K562 (cell line): ENCODE data around the gene DLG3.

Experiments
- POLR2A ChIP-seq: fragments of 450-650 bp; conservative IDR thresholded peaks from 2 replicates; pipeline ENCODE4 v1.6.1; 2016
- SP1 ChIP-seq: sonication (generic); formaldehyde crosslinking; IDR thresholded peaks from 2 replicates; pipeline ENCODE4 v1.8.1; 2022; ENCODE audit warnings: mild to moderate bottlenecking, missing genetic modification reagents
- TEAD4 ChIP-seq, 2 experiments: sonication (generic) in 1 of 2; formaldehyde crosslinking in 1 of 2; IDR thresholded peaks; 2 replicates each; pipeline versions ENCODE4 v1.6.1 to v1.8.0; 2012 to 2022; ENCODE audit warnings: borderline replicate concordance in 1 of 2, inconsistent platforms in 1 of 2, low read length in 1 of 2, mild to moderate bottlenecking in 1 of 2, missing genetic modification reagents in 1 of 2
- ZBTB17 ChIP-seq: fragments of 450-650 bp; formaldehyde crosslinking; IDR thresholded peaks from 2 replicates; pipeline ENCODE4 v1.4.0; 2020; ENCODE audit warnings: mild to moderate bottlenecking
- TF ChIP-seq, protein P1 (sequence below), 2 experiments: fragments of 450-650 bp in 1 of 2; sonication (generic) in 1 of 2; formaldehyde crosslinking; conservative IDR thresholded peaks; 2 replicates each; pipeline versions ENCODE4 v1.4.0 to v1.8.1; 2020 to 2022; ENCODE audit warnings: mild to moderate bottlenecking in 1 of 2, missing genetic modification reagents in 1 of 2
- TF ChIP-seq, protein P2 (sequence below), 2 experiments: fragments of 450-650 bp in 1 of 2; sonication (generic) in 1 of 2; formaldehyde crosslinking in 1 of 2; IDR thresholded peaks in 1 of 2; conservative IDR thresholded peaks in 1 of 2; 2 replicates each; pipeline versions ENCODE4 v1.6.1 to v1.8.1; 2016 to 2023; ENCODE audit warnings: mild to moderate bottlenecking in 2 of 2, moderate library complexity in 2 of 2, inconsistent platforms in 1 of 2, missing genetic modification reagents in 1 of 2
- TF ChIP-seq, protein P3 (sequence below), 3 experiments: IDR thresholded peaks in 2 of 3; conservative IDR thresholded peaks in 1 of 3; 2 replicates each; pipeline ENCODE4 v1.5.1; 2011 to 2012; ENCODE audit warnings: low read length in 3 of 3, mild to moderate bottlenecking in 3 of 3, control low read depth in 2 of 3, improper control_type of control experiment in 1 of 3, inconsistent platforms in 1 of 3, low read depth in 1 of 3, mixed read lengths in 1 of 3, moderate library complexity in 1 of 3; ENCODE audit not compliant: insufficient read depth in 2 of 3

- TF ChIP-seq TEAD4 (IDR thresholded peaks at IDR 0.05; ENCODE audit: low read length) (no peak), TEAD4 (CRISPR knock-in tag; IDR thresholded peaks at IDR 0.05; ENCODE audit: borderline replicate concordance) (no peak), ZBTB17 (CRISPR knock-in tag) (no peak), SP1 (CRISPR knock-in tag) (no peak), POLR2A (no peak)
- TF ChIP-seq, protein P1, sequence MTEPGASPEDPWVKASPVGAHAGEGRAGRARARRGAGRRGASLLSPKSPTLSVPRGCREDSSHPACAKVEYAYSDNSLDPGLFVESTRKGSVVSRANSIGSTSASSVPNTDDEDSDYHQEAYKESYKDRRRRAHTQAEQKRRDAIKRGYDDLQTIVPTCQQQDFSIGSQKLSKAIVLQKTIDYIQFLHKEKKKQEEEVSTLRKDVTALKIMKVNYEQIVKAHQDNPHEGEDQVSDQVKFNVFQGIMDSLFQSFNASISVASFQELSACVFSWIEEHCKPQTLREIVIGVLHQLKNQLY (CRISPR knock-in tag; conservative IDR thresholded peaks at IDR 0.05) = no peak
- TF ChIP-seq, protein P2, sequence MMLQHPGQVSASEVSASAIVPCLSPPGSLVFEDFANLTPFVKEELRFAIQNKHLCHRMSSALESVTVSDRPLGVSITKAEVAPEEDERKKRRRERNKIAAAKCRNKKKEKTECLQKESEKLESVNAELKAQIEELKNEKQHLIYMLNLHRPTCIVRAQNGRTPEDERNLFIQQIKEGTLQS (IDR thresholded peaks at IDR 0.05) = no peak
- TF ChIP-seq, protein P2 (CRISPR knock-in tag; conservative IDR thresholded peaks at IDR 0.05) = no peak
- TF ChIP-seq, protein P3, sequence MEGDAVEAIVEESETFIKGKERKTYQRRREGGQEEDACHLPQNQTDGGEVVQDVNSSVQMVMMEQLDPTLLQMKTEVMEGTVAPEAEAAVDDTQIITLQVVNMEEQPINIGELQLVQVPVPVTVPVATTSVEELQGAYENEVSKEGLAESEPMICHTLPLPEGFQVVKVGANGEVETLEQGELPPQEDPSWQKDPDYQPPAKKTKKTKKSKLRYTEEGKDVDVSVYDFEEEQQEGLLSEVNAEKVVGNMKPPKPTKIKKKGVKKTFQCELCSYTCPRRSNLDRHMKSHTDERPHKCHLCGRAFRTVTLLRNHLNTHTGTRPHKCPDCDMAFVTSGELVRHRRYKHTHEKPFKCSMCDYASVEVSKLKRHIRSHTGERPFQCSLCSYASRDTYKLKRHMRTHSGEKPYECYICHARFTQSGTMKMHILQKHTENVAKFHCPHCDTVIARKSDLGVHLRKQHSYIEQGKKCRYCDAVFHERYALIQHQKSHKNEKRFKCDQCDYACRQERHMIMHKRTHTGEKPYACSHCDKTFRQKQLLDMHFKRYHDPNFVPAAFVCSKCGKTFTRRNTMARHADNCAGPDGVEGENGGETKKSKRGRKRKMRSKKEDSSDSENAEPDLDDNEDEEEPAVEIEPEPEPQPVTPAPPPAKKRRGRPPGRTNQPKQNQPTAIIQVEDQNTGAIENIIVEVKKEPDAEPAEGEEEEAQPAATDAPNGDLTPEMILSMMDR (IDR thresholded peaks at IDR 0.05 in 2 of 3, conservative IDR thresholded peaks at IDR 0.05 in 1 of 3; ENCODE audit: insufficient read depth in 2 of 3, low read depth in 1 of 3, low read length in 3 of 3) = no peak
These were observed 83.1 kb downstream of the DLG3 start for GRCh38 chrX:70527610-70528345.
